ENCODE data around the gene SMARCD2.
"Not testable (repeated sequence)": the region's sequence is repeated elsewhere in the genome, so short reads cannot be mapped to it uniquely, and the experiment has no call there.

- not testable (repeated sequence) for TF ChIP-seq MAX (IDR thresholded peaks at IDR 0.05; ENCODE audit: low read depth, low read length); POLR2A (IDR thresholded peaks at IDR 0.05; ENCODE audit: extremely low read depth, insufficient read length); CTCF (IDR thresholded peaks at IDR 0.05; ENCODE audit: low read depth, low read length); MYC (IDR thresholded peaks at IDR 0.05; ENCODE audit: low read depth, low read length)
These were observed 32.2 kb upstream of the SMARCD2 start for GRCh38 chr17:63874693-63875092.

Data from NB4 (cell line).